C4-2B (cell line): Measurements from ENCODE around the gene OSBPL1A.

Experiments
- H3K27ac ChIP-seq: fragments of 450-650 bp; 2 replicates; pipeline ENCODE4 v1.5.1; 2017
- CTCF ChIP-seq: fragments of 450-650 bp; conservative IDR thresholded peaks from 2 replicates; pipeline ENCODE4 v1.5.1; 2017; ENCODE audit warnings: mild to moderate bottlenecking
- ZFX ChIP-seq: fragments of 450-650 bp; IDR thresholded peaks from 2 replicates; pipeline ENCODE4 v1.6.1; 2017

The OSBPL1A gene

GRCh38 chr18:24198461-24198860, 199.2 kb downstream of the OSBPL1A start:
- TF ChIP-seq CTCF (no peak), ZFX (no peak)
- no peak overlapping the region for H3K27ac ChIP-seq

GRCh38 chr18:24197412-24197811, 200.2 kb downstream of the OSBPL1A start:
- TF ChIP-seq CTCF (no peak), ZFX (no peak)
- no peak overlapping the region for H3K27ac ChIP-seq

GRCh38 chr18:24196764-24197163, 200.9 kb downstream of the OSBPL1A start:
- no peak for TF ChIP-seq ZFX
- TF ChIP-seq CTCF, result no peak
- no peak overlapping the region for H3K27ac ChIP-seq

GRCh38 chr18:24195296-24196053, 202.1 kb downstream of the OSBPL1A start:
- TF ChIP-seq CTCF (no peak), ZFX (no peak)
- no peak overlapping the region for H3K27ac ChIP-seq

- TF ChIP-seq ZFX, result no peak
- no peak for TF ChIP-seq CTCF
- H3K27ac ChIP-seq, result no peak overlapping the region
Measured at GRCh38 chr18:24190590-24190989, 207.0 kb downstream of the OSBPL1A start.

GRCh38 chr18:24189664-24190346, 207.8 kb downstream of the OSBPL1A start:
- H3K27ac ChIP-seq, result no peak overlapping the region
- TF ChIP-seq ZFX (no peak), CTCF (no peak)

- no peak for TF ChIP-seq ZFX
- TF ChIP-seq CTCF, result no peak
- no peak overlapping the region for H3K27ac ChIP-seq
Measured at GRCh38 chr18:24189007-24189528, 208.6 kb downstream of the OSBPL1A start.
